Ovary (tissue), 9 donors: Measurements from ENCODE around the gene CD36. TPM values are rescaled to one million over a fixed set of nuclear protein-coding genes. Genes with fewer than 3 reads are reported as not detected.
"Not testable (repeated sequence)": the region's sequence is repeated elsewhere in the genome, so short reads cannot be mapped to it uniquely, and the experiment has no call there.

Experiments used
- DNase-seq, 5 donors: peaks; one replicate each; pipeline ENCODE4 v3.0.0-alpha.2; 2019 to 2020
- H3K27ac ChIP-seq, 2 donors: fragments of 200-600 bp; one replicate each; pipeline versions ENCODE4 v1.5.1 to v1.8.0; 2019 to 2022
- H3K27me3 ChIP-seq: fragments of 200-600 bp; one replicate; pipeline ENCODE4 v1.8.0; 2022
- H3K36me3 ChIP-seq: fragments of 200-600 bp; sonication (generic); one replicate; pipeline ENCODE4 v1.5.1; 2019
- H3K4me1 ChIP-seq: one replicate; pipeline ENCODE4 v1.8.1; 2013; ENCODE audit warnings: mild to moderate bottlenecking, moderate library complexity; ENCODE audit not compliant: insufficient read depth
- H3K4me3 ChIP-seq: fragments of 200-600 bp; sonication (generic); one replicate; pipeline ENCODE4 v1.5.1; 2017
- H3K9me3 ChIP-seq, 2 donors: fragments of 200-600 bp in 1 of 2; sonication (generic) in 1 of 2; one replicate each; pipeline versions ENCODE4 v1.5.1 to v1.8.1; 2013 to 2019; ENCODE audit warnings: mild to moderate bottlenecking in 1 of 2, moderate library complexity in 1 of 2
- EP300 ChIP-seq: sonication (generic); formaldehyde crosslinking; IDR thresholded peaks from one replicate; pipeline ENCODE4 v1.6.1; 2017; ENCODE audit warnings: antibody characterized with exemption
- POLR2A ChIP-seq: fragments of 450-650 bp; IDR thresholded peaks from one replicate; pipeline ENCODE4 v1.6.1; 2017; ENCODE audit warnings: antibody characterized with exemption, mild to moderate bottlenecking, moderate library complexity
- WGBS, 3 donors: extraction: QIAGEN DNeasy Blood & Tissue Kit in 1 of 3; methylation state at CpG; one replicate each; pipeline versions ENCODE4 v1.1.5 to v1.1.7; 2013 to 2017; 5-methylcytosine and 5-hydroxymethylcytosine counted together
- intact Hi-C, 4 donors: fragments of 100-400 bp; cut with DNase I; formaldehyde crosslinking; loops; one replicate each; pipeline versions ENCODE4 v1.11.0 to v1.15.1; 2022 to 2023
- polyA plus RNA-seq, 2 donors: library from polyadenylated mRNA; stranded (reverse); fragments of 200-250 nt in 1 of 2; fragments of 350-450 nt in 1 of 2; fragmentation: Illumina TruSeq in 1 of 2; extraction: RNeasy Lipid Tissue Mini Kit (QIAGEN cat#74804) in 1 of 2; gene quantifications; one replicate each; pipeline ENCODE4 v1.2.3, GENCODE V29; 2013 to 2014
- total RNA-seq, 7 donors: library from RNA; depleted of rRNA in 2 of 7; stranded (reverse); fragments of >200 nt in 2 of 7; fragmentation: NEBNext Ultra II Directional in 3 of 7; extraction: Animal tissue kit (Norgen Biotek cat#: 25700) in 3 of 7; gene quantifications; one replicate each; pipeline versions ENCODE4 v1.1.0 to v1.2.4, GENCODE V29; 2016 to 2023
- TF ChIP-seq, protein P1 (sequence below), 3 donors: fragments of 450-650 bp in 2 of 3; fragments of 200-600 bp in 1 of 3; IDR thresholded peaks; one replicate each; pipeline versions ENCODE4 v1.5.1 to v1.8.0; 2016 to 2022; ENCODE audit warnings: antibody characterized with exemption in 3 of 3, mild to moderate bottlenecking in 1 of 3
- donor health status: DM: no; HTN: no; CAD: no; lungs with moderate emphysema.
- donor health status: DM: no; HTN: no; CAD: no.
- donor health status: Bipolar disorder and iron deficiency.
- donor health status: DM: yes; HTN: yes; CAD: no.
- donor health status: DM: no; HTN: no; CAD: no.
- donor health status: DM: yes; HTN: yes; CAD: no.

CD36 gene
- total and polyA plus RNA-seq, 9 donors, result 3.1 to 55.4 (median 9.1) TPM

GRCh38 chr7:80665526-80665925 lies 27.1 kb downstream of the CD36 start:
- TF ChIP-seq, protein P1, sequence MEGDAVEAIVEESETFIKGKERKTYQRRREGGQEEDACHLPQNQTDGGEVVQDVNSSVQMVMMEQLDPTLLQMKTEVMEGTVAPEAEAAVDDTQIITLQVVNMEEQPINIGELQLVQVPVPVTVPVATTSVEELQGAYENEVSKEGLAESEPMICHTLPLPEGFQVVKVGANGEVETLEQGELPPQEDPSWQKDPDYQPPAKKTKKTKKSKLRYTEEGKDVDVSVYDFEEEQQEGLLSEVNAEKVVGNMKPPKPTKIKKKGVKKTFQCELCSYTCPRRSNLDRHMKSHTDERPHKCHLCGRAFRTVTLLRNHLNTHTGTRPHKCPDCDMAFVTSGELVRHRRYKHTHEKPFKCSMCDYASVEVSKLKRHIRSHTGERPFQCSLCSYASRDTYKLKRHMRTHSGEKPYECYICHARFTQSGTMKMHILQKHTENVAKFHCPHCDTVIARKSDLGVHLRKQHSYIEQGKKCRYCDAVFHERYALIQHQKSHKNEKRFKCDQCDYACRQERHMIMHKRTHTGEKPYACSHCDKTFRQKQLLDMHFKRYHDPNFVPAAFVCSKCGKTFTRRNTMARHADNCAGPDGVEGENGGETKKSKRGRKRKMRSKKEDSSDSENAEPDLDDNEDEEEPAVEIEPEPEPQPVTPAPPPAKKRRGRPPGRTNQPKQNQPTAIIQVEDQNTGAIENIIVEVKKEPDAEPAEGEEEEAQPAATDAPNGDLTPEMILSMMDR (IDR thresholded peaks at IDR 0.05), result no peak
- TF ChIP-seq EP300 (no peak), POLR2A (no peak)
- intact Hi-C loops, result loop anchor here in 1 of 4 donors (10.0 kb wide), 1 partner anchor 241 kb away; no protein-coding TSS in a partner anchor
- no peaks in the 10 kb centered on the region for H3K9me3 ChIP-seq
- H3K27me3 ChIP-seq, result no peaks in the 10 kb centered on the region
- H3K4me3 ChIP-seq, result no peak overlapping the region
- WGBS, 3 donors, result 63 to 73% (median 72%) methylated on average over 2 of the region's 2 CpGs
- H3K36me3 ChIP-seq, result no peaks in the 10 kb centered on the region
- no peak overlapping the region for H3K27ac ChIP-seq
- DNase-seq, result no peak
- H3K4me1 ChIP-seq, result no peaks in the 10 kb centered on the region

- no peaks in the 10 kb centered on the region for H3K9me3 ChIP-seq
- DNase-seq, result no peak
- H3K27ac ChIP-seq, result no peak overlapping the region
- no peaks in the 10 kb centered on the region for H3K4me1 ChIP-seq
- H3K4me3 ChIP-seq, result no peak overlapping the region
- intact Hi-C loops, result loop anchor here in 1 of 4 donors (10.0 kb wide), 1 partner anchor 242 kb away; no protein-coding TSS in a partner anchor
- TF ChIP-seq POLR2A, result no peak
- TF ChIP-seq, protein P1 (IDR thresholded peaks at IDR 0.05), result no peak
- no peak for TF ChIP-seq EP300
- H3K36me3 ChIP-seq, result no peaks in the 10 kb centered on the region
- WGBS, 3 donors, result 78 to 88% (median 82%) methylated on average over 2 of the region's 2 CpGs
- H3K27me3 ChIP-seq, result no peaks in the 10 kb centered on the region
Observed at GRCh38 chr7:80666376-80666775, 27.9 kb downstream of the CD36 start.

GRCh38 chr7:80669367-80669766 lies 30.9 kb downstream of the CD36 start:
- not testable (repeated sequence) for H3K27ac ChIP-seq, H3K36me3 ChIP-seq, H3K27me3 ChIP-seq, H3K4me3 ChIP-seq, H3K4me1 ChIP-seq, DNase-seq, H3K9me3 ChIP-seq
- 76 to 91% (median 86%) methylated on average over 6 of the region's 6 CpGs for WGBS, 3 donors
- intact Hi-C loops, result loop anchor here in 1 of 4 donors (10.0 kb wide), 1 partner anchor 245 kb away; no protein-coding TSS in a partner anchor

DNA sequence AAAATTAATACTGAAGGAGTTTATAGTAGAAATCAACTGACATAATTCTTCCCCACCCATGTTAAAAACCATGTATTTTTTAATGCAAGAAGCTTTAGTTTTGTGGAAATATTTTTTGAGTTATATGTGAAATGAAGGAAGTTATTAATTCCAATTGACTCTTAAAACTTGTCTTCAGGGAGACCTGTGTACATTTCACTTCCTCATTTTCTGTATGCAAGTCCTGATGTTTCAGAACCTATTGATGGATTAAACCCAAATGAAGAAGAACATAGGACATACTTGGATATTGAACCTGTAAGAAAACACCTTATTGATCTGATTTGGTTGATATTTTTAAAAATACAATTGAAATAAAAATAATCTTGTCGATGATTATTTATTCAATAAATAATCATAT lies 33.3 kb downstream of the CD36 start:
- no peak overlapping the region for H3K27ac ChIP-seq
- DNase-seq, result no peak
- TF ChIP-seq, protein P1 (IDR thresholded peaks at IDR 0.05), result no peak
- no peak for TF ChIP-seq EP300
- no peak for TF ChIP-seq POLR2A
- H3K4me3 ChIP-seq, result no peak overlapping the region
- no peaks in the 10 kb centered on the region for H3K36me3 ChIP-seq
- no peaks in the 10 kb centered on the region for H3K27me3 ChIP-seq
- H3K9me3 ChIP-seq, result no peaks in the 10 kb centered on the region
- H3K4me1 ChIP-seq, result no peaks in the 10 kb centered on the region
- intact Hi-C loops, result no loop called here
- 93 to 99% (median 99%) methylated on average over 1 of the region's 1 CpG for WGBS, 3 donors

DNA sequence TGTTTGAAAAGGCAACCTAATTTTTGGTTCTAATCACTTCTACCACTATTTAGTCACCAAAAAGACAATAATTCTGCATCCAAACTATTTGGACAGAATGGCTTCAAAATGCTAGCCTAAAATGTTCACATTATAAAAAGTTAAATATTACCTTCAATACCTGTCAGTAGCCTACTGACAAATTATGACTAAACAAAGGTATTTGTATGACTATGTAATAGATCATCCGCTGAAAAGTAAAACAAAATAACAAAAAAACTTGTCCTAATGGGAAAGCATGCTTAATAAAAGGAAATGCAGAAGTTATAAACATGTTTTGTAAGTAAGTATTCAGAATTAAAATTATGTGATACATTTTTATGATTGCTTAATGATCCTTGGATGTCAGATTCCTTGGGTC lies 36.6 kb downstream of the CD36 start:
- TF ChIP-seq POLR2A (no peak), EP300 (no peak)
- TF ChIP-seq, protein P1 (IDR thresholded peaks at IDR 0.05), result no peak
- 86 to 94% (median 90%) methylated on average over 1 of the region's 1 CpG for WGBS, 3 donors
- H3K9me3 ChIP-seq, result no peaks in the 10 kb centered on the region
- no peaks in the 10 kb centered on the region for H3K4me1 ChIP-seq
- DNase-seq, result no peak
- intact Hi-C loops, result no loop called here
- H3K27ac ChIP-seq, result no peak overlapping the region
- no peaks in the 10 kb centered on the region for H3K36me3 ChIP-seq
- H3K4me3 ChIP-seq, result no peak overlapping the region
- H3K27me3 ChIP-seq, result no peaks in the 10 kb centered on the region
